WTC11 (cell line): ENCODE results near the gene LYPD6B. TPM values are rescaled to one million over a fixed set of nuclear protein-coding genes. Genes with fewer than 3 reads are reported as not detected.

ENCODE experiments used
- ATAC-seq: fragments of 200-7000 bp; cut with Tn5 transposase; 2 replicates; pipeline ENCODE4 v1.10.0; 2021; ENCODE audit warnings: mild to moderate bottlenecking, moderate library complexity
- CTCF ChIA-PET: fragments of 300-600 bp; sonication (Branson Sonifier 250); formaldehyde crosslinking; loops from one replicate; lab custom pipeline; 2021; ENCODE audit warnings: antibody characterized with exemption; lab: Charles Lee
- POLR2A ChIA-PET: fragments of 350-600 bp; sonication (Branson Sonifier 250); formaldehyde crosslinking; loops from one replicate; lab custom pipeline; 2021; ENCODE audit warnings: antibody characterized with exemption; lab: Charles Lee
- DNase-seq: peaks from one replicate; pipeline ENCODE4 v3.0.0; 2021; ENCODE audit warnings: low spot score
- H3K27ac Mint-ChIP-seq: 2 replicates; pipeline ENCODE4 v1.8.0; 2021; ENCODE audit warnings: mixed read lengths
- H3K27me3 Mint-ChIP-seq: 2 replicates; pipeline ENCODE4 v1.8.0; 2021; ENCODE audit warnings: low read depth, mild to moderate bottlenecking, moderate library complexity, mixed read lengths
- H3K36me3 Mint-ChIP-seq: 2 replicates; pipeline ENCODE4 v1.8.0; 2021; ENCODE audit warnings: mixed read lengths
- H3K4me1 Mint-ChIP-seq: 2 replicates; pipeline ENCODE4 v1.8.0; 2022; ENCODE audit warnings: mixed read lengths
- H3K4me3 Mint-ChIP-seq: 2 replicates; pipeline ENCODE4 v1.8.0; 2021; ENCODE audit warnings: mild to moderate bottlenecking, moderate library complexity, mixed read lengths
- H3K9me3 Mint-ChIP-seq: 2 replicates; pipeline ENCODE4 v1.8.0; 2021; ENCODE audit warnings: mixed read lengths
- ATF1 ChIP-seq: sonication (generic); formaldehyde crosslinking; IDR thresholded peaks from 2 replicates; pipeline ENCODE4 v1.8.1; 2023; ENCODE audit warnings: mild to moderate bottlenecking, moderate library complexity, missing genetic modification reagents
- ETV6 ChIP-seq: sonication (generic); formaldehyde crosslinking; IDR thresholded peaks from 2 replicates; pipeline ENCODE4 v1.8.1; 2022; ENCODE audit warnings: mild to moderate bottlenecking, missing genetic modification reagents
- FOXJ3 ChIP-seq: sonication (generic); formaldehyde crosslinking; IDR thresholded peaks from 2 replicates; pipeline ENCODE4 v1.9.0; 2021; ENCODE audit warnings: missing genetic modification reagents, mild to moderate bottlenecking, borderline replicate concordance
- FOXP1 ChIP-seq: sonication (generic); formaldehyde crosslinking; IDR thresholded peaks from 2 replicates; pipeline ENCODE4 v1.8.0; 2022; ENCODE audit warnings: missing genetic modification reagents, mild to moderate bottlenecking, moderate library complexity, borderline replicate concordance
- JUN ChIP-seq: sonication (generic); formaldehyde crosslinking; IDR thresholded peaks from 2 replicates; pipeline ENCODE4 v1.8.0; 2023; ENCODE audit warnings: mild to moderate bottlenecking, missing genetic modification reagents
- NFATC4 ChIP-seq: fragments of 250-450 bp; sonication (Bioruptor Pico); IDR thresholded peaks from 2 replicates; pipeline ENCODE4 v1.9.0; 2021; ENCODE audit warnings: mild to moderate bottlenecking
- NR1H2 ChIP-seq: sonication (generic); formaldehyde crosslinking; IDR thresholded peaks from 2 replicates; pipeline ENCODE4 v1.9.0; 2021; ENCODE audit warnings: mild to moderate bottlenecking, moderate library complexity, missing genetic modification reagents
- SMAD3 ChIP-seq: sonication (generic); formaldehyde crosslinking; IDR thresholded peaks from 2 replicates; pipeline ENCODE4 v1.8.0; 2022; ENCODE audit warnings: missing genetic modification reagents, mild to moderate bottlenecking, borderline replicate concordance
- SOX15 ChIP-seq: fragments of 250-450 bp; sonication (Bioruptor Pico); IDR thresholded peaks from 2 replicates; pipeline ENCODE4 v1.9.0; 2021; ENCODE audit warnings: mild to moderate bottlenecking
- TCF7 ChIP-seq: sonication (generic); formaldehyde crosslinking; IDR thresholded peaks from 2 replicates; pipeline ENCODE4 v1.8.0; 2022; ENCODE audit warnings: mild to moderate bottlenecking, low read depth, missing genetic modification reagents, moderate library complexity
- TEAD4 ChIP-seq: sonication (generic); formaldehyde crosslinking; IDR thresholded peaks from 2 replicates; pipeline ENCODE4 v1.8.0; 2022; ENCODE audit warnings: mild to moderate bottlenecking, missing genetic modification reagents
- TP53 ChIP-seq: sonication (generic); formaldehyde crosslinking; IDR thresholded peaks from 2 replicates; pipeline ENCODE4 v1.8.1; 2023; ENCODE audit warnings: mild to moderate bottlenecking, missing genetic modification reagents
- ZNF138 ChIP-seq: sonication (generic); formaldehyde crosslinking; conservative IDR thresholded peaks from 2 replicates; pipeline ENCODE4 v1.8.1; 2022; ENCODE audit warnings: mild to moderate bottlenecking, moderate library complexity, missing genetic modification reagents
- ZNF219 ChIP-seq: sonication (generic); formaldehyde crosslinking; IDR thresholded peaks from 2 replicates; pipeline ENCODE4 v1.8.0; 2023; ENCODE audit warnings: missing genetic modification reagents, mild to moderate bottlenecking, borderline replicate concordance
- ZNF232 ChIP-seq: sonication (generic); formaldehyde crosslinking; IDR thresholded peaks from 2 replicates; pipeline ENCODE4 v1.8.0; 2022; ENCODE audit warnings: mild to moderate bottlenecking, missing genetic modification reagents
- ZNF423 ChIP-seq: fragments of 250-450 bp; sonication (Bioruptor Pico); IDR thresholded peaks from 2 replicates; pipeline ENCODE4 v2.1.2; 2022; ENCODE audit warnings: mild to moderate bottlenecking, moderate library complexity
- total RNA-seq: library from RNA; stranded (reverse); gene quantifications from 3 replicates; pipeline ENCODE4 v1.2.3, GENCODE V29; 2021
- TF ChIP-seq, protein P1 (sequence below): sonication (generic); formaldehyde crosslinking; IDR thresholded peaks from 2 replicates; pipeline ENCODE4 v1.8.1; 2022; ENCODE audit warnings: missing genetic modification reagents, borderline replicate concordance
- TF ChIP-seq, protein P2 (sequence below): sonication (generic); formaldehyde crosslinking; IDR thresholded peaks from 2 replicates; pipeline ENCODE4 v1.8.0; 2022; ENCODE audit warnings: mild to moderate bottlenecking, missing genetic modification reagents
- TF ChIP-seq, protein P3 (sequence below): fragments of 250-450 bp; sonication (Bioruptor Pico); conservative IDR thresholded peaks from 2 replicates; pipeline ENCODE4 v1.9.0; 2021; ENCODE audit warnings: mild to moderate bottlenecking
- TF ChIP-seq, protein P4 (sequence below): sonication (generic); formaldehyde crosslinking; IDR thresholded peaks from 2 replicates; pipeline ENCODE4 v1.8.0; 2023; ENCODE audit warnings: mild to moderate bottlenecking, missing genetic modification reagents
- TF ChIP-seq, protein P5 (sequence below): fragments of 200-600 bp; IDR thresholded peaks from 2 replicates; pipeline ENCODE4 v1.8.0; 2022; ENCODE audit warnings: antibody characterized with exemption

LYPD6B gene
- total RNA-seq, 1 experiment from 2014 or later, result 1.6 TPM

DNA sequence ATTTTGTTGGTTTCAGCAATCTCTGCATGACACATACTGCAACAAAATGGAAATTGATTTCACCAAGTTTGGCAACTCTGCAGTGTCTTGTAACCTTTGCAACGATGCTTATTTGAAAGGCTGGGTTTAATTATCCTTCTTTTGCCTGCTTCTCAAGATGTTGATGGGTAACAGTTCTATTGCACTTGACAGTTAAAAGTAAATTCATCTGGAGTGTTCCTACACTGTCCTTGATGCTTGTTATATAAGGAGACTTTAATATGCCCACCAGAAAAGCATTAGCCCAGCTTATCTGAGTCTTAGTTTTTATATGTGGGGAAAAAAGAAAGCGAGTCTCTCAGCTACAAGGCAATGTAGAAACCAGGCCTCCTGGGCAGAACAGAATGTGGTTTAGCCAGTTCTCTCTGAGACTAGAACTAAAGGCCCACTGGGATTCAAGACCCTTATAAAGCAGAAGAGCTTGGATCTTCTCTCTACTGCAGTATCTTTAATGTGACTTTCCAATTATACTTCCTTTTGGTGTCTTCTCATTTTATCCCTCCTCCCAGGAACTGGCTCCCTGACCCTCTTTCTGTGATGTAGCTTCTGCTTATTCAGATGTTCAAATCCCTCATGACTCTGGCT lies 185.1 kb downstream of the LYPD6B start:
- POLR2A ChIA-PET, result no interaction called here
- TF ChIP-seq FOXP1 (CRISPR knock-in tag) (no peak), TP53 (CRISPR knock-in tag) (no peak), TEAD4 (CRISPR knock-in tag) (no peak), ZNF138 (no peak), FOXJ3 (CRISPR knock-in tag) (no peak), SMAD3 (CRISPR knock-in tag) (no peak)
- TF ChIP-seq, protein P1, sequence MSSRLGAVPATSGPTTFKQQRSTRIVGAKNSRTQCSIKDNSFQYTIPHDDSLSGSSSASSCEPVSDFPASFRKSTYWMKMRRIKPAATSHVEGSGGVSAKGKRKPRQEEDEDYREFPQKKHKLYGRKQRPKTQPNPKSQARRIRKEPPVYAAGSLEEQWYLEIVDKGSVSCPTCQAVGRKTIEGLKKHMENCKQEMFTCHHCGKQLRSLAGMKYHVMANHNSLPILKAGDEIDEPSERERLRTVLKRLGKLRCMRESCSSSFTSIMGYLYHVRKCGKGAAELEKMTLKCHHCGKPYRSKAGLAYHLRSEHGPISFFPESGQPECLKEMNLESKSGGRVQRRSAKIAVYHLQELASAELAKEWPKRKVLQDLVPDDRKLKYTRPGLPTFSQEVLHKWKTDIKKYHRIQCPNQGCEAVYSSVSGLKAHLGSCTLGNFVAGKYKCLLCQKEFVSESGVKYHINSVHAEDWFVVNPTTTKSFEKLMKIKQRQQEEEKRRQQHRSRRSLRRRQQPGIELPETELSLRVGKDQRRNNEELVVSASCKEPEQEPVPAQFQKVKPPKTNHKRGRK (CRISPR knock-in tag), result no peak
- TF ChIP-seq, protein P2, sequence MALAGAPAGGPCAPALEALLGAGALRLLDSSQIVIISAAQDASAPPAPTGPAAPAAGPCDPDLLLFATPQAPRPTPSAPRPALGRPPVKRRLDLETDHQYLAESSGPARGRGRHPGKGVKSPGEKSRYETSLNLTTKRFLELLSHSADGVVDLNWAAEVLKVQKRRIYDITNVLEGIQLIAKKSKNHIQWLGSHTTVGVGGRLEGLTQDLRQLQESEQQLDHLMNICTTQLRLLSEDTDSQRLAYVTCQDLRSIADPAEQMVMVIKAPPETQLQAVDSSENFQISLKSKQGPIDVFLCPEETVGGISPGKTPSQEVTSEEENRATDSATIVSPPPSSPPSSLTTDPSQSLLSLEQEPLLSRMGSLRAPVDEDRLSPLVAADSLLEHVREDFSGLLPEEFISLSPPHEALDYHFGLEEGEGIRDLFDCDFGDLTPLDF (CRISPR knock-in tag), result no peak
- H3K4me1 Mint-ChIP-seq, result peaks cover 26% of the 10 kb centered on the region
- H3K27me3 Mint-ChIP-seq, result no peaks in the 10 kb centered on the region
- CTCF ChIA-PET, result interaction anchor here (0.5 to 1.4 kb wide), 2 partner anchors 51 to 206 kb away, joined by 3 read pairs; no protein-coding TSS in a partner anchor
- H3K4me3 Mint-ChIP-seq, result no peak overlapping the region
- no peak overlapping the region for H3K27ac Mint-ChIP-seq
- ATAC-seq (peak; percentile 87), DNase-seq (peak; percentile 28)
- H3K9me3 Mint-ChIP-seq, result no peaks in the 10 kb centered on the region
- no peaks in the 10 kb centered on the region for H3K36me3 Mint-ChIP-seq

DNA sequence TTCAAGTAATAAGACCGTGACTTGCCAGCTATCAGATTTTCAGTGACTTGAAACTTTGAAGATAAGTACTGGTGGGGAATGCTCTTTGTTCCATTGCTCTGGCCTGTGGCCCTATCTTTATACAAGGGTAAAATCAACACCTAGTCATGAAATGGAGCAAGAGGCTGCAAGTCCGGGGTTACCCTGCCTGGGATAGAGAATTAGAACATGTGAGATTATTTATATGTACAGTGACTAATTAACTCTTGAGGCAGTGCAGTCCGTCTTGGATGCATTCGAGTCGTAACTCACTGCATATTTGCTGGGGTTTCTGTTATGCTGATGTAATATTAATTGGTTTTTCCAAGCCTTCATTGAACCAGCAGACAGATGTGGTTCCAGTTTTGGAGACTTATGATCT lies 186.0 kb downstream of the LYPD6B start:
- DNase-seq (no peak), ATAC-seq (no peak)
- ChIA-PET CTCF (interaction anchor here (1.4 kb wide), 1 partner anchor 207 kb away, joined by 3 read pairs; no protein-coding TSS in a partner anchor), POLR2A (no interaction called here)
- H3K4me1 Mint-ChIP-seq, result peaks cover 26% of the 10 kb centered on the region
- H3K36me3 Mint-ChIP-seq, result no peaks in the 10 kb centered on the region
- no peaks in the 10 kb centered on the region for H3K9me3 Mint-ChIP-seq
- no peak overlapping the region for H3K27ac Mint-ChIP-seq
- no peak overlapping the region for H3K4me3 Mint-ChIP-seq
- no peaks in the 10 kb centered on the region for H3K27me3 Mint-ChIP-seq
- TF ChIP-seq ETV6 (no peak), FOXJ3 (CRISPR knock-in tag) (no peak), SOX15 (CRISPR knock-in tag) (no peak), JUN (CRISPR knock-in tag) (no peak), ZNF219 (no peak), NFATC4 (no peak), ATF1 (CRISPR knock-in tag) (no peak), NR1H2 (CRISPR knock-in tag) (no peak), ZNF232 (no peak), TCF7 (CRISPR knock-in tag) (no peak), ZNF423 (CRISPR knock-in tag) (no peak)
- TF ChIP-seq, protein P3, sequence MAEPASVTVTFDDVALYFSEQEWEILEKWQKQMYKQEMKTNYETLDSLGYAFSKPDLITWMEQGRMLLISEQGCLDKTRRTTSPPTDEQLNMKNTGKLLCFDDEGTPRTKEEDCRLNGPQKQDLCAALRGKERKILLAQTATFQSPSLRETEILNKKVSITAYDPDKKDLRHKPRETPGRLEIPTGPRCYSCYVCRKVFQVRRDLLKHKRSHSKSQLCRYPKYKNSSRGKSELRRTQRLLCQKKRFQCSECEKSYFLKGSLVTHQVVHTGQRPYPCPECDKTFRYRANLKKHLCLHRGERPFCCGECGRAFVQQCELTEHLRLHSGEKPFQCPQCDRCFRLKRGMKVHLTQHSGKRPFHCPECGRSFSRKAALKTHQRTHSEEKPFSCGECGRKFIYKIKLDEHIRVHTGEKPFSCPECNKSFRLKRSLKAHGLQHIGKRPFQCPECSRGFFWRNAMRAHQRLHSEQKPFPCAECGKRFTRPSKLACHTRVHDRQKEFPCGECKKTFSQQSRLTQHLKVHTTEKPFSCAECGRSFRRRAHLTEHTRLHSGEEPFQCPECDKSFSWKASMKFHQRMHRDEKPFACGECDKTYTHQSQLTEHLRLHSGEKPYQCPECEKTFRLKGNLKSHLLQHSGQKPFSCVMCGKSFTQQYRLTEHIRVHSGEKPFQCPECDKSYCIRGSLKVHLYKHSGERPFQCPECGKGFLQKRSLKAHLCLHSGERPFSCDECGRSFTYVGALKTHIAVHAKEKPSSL (CRISPR knock-in tag), result no peak
- TF ChIP-seq, protein P1 (CRISPR knock-in tag), result no peak
- TF ChIP-seq, protein P4, sequence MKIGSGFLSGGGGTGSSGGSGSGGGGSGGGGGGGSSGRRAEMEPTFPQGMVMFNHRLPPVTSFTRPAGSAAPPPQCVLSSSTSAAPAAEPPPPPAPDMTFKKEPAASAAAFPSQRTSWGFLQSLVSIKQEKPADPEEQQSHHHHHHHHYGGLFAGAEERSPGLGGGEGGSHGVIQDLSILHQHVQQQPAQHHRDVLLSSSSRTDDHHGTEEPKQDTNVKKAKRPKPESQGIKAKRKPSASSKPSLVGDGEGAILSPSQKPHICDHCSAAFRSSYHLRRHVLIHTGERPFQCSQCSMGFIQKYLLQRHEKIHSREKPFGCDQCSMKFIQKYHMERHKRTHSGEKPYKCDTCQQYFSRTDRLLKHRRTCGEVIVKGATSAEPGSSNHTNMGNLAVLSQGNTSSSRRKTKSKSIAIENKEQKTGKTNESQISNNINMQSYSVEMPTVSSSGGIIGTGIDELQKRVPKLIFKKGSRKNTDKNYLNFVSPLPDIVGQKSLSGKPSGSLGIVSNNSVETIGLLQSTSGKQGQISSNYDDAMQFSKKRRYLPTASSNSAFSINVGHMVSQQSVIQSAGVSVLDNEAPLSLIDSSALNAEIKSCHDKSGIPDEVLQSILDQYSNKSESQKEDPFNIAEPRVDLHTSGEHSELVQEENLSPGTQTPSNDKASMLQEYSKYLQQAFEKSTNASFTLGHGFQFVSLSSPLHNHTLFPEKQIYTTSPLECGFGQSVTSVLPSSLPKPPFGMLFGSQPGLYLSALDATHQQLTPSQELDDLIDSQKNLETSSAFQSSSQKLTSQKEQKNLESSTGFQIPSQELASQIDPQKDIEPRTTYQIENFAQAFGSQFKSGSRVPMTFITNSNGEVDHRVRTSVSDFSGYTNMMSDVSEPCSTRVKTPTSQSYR (CRISPR knock-in tag), result no peak
- TF ChIP-seq, protein P5, sequence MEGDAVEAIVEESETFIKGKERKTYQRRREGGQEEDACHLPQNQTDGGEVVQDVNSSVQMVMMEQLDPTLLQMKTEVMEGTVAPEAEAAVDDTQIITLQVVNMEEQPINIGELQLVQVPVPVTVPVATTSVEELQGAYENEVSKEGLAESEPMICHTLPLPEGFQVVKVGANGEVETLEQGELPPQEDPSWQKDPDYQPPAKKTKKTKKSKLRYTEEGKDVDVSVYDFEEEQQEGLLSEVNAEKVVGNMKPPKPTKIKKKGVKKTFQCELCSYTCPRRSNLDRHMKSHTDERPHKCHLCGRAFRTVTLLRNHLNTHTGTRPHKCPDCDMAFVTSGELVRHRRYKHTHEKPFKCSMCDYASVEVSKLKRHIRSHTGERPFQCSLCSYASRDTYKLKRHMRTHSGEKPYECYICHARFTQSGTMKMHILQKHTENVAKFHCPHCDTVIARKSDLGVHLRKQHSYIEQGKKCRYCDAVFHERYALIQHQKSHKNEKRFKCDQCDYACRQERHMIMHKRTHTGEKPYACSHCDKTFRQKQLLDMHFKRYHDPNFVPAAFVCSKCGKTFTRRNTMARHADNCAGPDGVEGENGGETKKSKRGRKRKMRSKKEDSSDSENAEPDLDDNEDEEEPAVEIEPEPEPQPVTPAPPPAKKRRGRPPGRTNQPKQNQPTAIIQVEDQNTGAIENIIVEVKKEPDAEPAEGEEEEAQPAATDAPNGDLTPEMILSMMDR, result no peak
